Measurements from ENCODE around the gene ZNF19. TPM values are rescaled to one million over a fixed set of nuclear protein-coding genes. Genes with fewer than 3 reads are reported as not detected.

ZNF19 gene
- total RNA-seq, 2 donors from 2014 or later: 3.5 to 3.7 TPM

DNA sequence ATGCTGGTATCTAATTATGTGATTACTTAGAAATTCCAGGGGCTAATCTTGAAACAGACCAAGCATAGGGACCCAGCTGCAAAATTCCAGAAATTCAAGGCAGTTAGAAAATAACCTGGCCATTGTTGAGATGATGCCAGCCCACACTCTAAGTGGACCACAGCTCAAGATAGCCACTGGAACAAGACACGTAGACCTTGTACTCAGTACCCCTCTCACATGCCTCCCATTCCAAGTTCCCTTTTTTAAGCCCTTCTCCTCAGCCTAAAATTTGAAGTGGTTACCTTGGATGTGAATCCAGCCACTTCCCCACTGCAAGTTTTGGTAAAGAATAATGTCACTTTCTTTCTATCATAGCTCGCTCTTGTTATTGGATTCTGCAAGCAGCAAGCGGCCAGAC, 4.1 kb upstream of the ZNF19 start:
- DNase-seq: no peak
- ATAC-seq: no peak
- intact Hi-C loops (cut with DNase I): no loop called here

- ATAC-seq (no peak), DNase-seq (no peak)
- intact Hi-C loops (cut with DNase I): no loop called here
Observed at GRCh38 chr16:71492786-71493185, 3.7 kb upstream of the ZNF19 start.

GRCh38 chr16:71491054-71491453, 1.9 kb upstream of the ZNF19 start:
- ATAC-seq: no peak
- intact Hi-C loops (cut with DNase I): no loop called here
- DNase-seq: no peak

GRCh38 chr16:71490361-71490760, 1.2 kb upstream of the ZNF19 start:
- intact Hi-C loops (cut with DNase I): no loop called here
- ATAC-seq (no peak), DNase-seq (no peak)

DNA sequence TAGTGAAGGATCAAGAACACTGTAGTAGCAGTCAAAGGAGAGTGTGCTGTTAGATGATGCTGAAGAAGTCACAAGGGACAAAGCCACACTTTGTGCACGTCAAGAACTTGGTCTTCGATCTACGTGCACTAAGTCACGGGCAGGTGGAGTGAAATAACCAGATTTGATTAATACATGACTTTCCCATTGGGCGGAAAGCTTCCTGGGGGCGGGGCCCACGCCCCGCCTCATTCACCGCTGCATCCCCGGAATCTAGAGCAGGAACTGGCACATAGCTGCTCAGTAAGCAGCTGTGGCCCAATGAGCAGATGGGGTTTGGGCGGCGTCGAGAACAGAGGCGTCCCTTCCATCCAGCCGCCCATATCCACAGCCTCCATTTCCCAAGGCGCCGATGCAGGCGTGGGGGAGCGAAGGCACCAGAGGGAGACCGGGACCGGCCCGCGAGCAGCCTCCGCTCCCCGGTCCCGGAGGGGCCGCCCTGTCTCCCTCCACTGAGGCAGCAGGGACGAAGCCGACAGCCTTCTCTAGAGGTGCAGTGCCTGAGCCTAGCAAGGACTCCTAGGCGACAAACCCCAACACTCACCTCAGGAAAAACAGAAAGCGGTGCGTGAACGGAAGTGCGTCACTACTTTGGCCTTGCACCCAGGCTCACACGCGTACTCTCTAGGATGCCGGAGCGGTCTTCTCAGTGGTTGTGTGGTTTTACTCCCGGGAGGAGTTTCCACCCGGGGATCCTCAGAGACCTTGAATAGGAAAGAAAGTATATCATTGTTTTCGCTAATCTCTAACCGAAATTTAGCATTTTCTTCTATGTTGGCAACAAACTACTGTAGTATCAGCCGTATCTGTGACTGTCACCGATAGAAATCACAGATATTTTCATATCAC, 4.9 kb downstream of the ZNF19 start:
- intact Hi-C loops (cut with DNase I): loop anchor here in 1 of 2 donors (1.0 kb wide), 1 partner anchor 22 kb away; the partner anchor contains the start of gene ZNF23
- ATAC-seq (peak; percentile 97 to 99), DNase-seq (peak; percentile 90)

DNA sequence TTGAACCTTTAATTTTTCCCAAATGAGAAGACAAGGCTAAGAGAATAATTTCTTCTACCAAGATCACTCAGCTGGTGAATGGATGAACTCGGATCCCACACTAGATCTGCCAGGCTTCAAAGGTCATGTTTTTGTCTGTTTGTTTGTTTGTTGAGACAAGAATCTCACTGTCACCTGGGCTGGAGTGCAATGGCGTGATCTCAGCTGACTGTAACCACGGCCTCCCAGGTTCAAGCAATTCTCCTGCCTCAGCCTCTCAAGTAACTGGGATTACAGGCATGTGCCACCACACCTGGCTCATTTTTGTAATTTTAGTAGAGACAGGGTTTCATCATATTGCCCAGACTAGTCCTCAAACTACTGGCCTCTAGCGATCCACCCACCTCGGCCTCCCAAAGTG, 6.6 kb downstream of the ZNF19 start:
- no peak for ATAC-seq
- intact Hi-C loops (cut with DNase I): no loop called here
- no peak for DNase-seq

DNA sequence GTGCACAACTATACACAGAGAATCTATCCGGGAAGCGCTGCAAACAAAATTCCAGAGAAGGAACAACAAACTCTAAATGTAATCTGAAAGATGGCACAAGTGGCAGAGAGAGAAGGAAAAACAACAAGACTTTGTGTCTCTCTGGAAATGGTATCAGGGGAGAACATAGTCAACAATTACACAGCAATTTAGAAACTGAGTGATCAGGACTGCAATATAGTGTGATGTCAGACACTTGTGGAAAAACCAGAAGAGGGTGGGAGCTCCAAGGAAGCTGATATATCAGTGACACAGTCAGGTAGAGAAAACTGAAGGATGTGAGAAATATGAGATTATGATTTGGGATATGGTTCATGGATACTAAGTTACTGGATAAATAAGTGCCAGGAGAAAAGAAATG, 8.2 kb downstream of the ZNF19 start:
- DNase-seq (no peak), ATAC-seq (no peak)
- intact Hi-C loops (cut with DNase I): no loop called here

DNA sequence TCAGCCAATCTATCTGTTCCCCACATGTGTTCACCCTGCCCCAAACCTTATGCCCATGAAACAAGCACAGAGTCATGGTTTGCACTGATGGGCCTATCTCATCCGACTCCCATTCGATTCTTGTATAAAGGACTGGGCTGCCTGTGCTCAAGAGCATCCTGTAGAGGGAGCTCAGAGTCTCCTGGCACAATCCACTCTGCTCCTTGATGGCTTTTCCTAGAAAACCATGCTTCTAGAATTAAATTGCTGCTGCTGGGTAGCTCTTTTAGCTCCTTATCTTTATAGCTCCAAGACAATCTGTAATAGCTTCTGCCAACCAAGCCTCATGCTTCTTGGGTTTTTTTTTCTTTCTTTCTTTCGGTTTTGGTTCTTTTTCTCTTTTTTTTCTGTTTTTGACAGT, 9.7 kb downstream of the ZNF19 start:
- ATAC-seq (no peak), DNase-seq (no peak)
- intact Hi-C loops (cut with DNase I): no loop called here

DNA sequence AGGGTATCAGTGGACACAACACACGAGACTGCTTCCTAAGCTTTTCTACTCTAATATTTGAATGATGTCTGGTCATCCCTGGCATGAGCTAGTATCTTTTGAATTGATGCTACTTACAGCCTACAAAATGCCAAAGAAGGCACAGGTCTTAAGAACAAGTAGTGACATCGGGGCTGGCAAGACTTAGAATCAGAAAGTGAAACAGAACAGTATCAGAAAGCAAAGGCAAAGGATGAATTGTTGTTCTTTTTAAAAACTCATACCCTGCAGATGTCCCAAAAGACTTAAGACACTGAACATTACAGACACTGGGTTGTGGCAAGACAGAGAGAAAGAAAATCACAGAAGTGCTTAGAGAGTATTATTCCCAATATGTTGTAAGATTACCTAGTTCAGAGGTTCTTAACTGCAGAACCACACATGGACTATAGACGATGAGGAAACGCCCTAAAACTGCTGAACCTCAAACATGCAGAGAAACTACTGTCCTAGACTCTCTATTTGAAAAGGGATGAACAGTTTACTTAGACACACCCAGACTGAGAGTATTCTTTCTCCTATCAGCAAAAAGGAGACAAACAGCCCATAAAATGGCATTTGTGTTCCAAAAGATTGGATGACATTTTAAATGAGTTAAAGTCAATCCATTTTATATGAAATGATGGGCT, 12.5 kb downstream of the ZNF19 start:
- ATAC-seq (no peak), DNase-seq (no peak)
- intact Hi-C loops (cut with DNase I): no loop called here

DNA sequence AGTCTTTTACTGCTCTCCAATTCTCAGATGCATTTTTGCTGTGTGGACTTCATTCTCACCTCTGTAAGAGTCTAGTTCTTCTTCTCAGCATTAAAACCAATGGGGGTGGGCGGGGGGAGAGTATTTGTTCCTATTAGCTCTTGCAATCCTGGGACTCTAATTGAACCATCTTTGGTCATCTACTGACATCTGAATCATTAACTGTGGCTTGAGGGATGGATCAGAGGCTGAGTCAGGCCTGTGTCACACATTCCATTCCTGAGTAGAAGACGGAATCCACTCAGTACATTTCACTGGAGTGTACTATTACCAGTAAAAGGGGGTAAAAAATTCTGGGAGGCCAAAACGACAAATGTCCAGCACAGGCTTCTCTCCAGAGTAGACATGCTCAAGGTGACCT, 14.3 kb downstream of the ZNF19 start:
- intact Hi-C loops (cut with DNase I): no loop called here
- ATAC-seq (no peak), DNase-seq (no peak)

- DNase-seq (no peak), ATAC-seq (no peak)
- intact Hi-C loops (cut with DNase I): no loop called here
Observed at GRCh38 chr16:71473891-71474290, 15.2 kb downstream of the ZNF19 start.

- no peak for ATAC-seq
- intact Hi-C loops (cut with DNase I): no loop called here
- no peak for DNase-seq
Observed at GRCh38 chr16:71472931-71473330, 16.2 kb downstream of the ZNF19 start.

GRCh38 chr16:71472051-71472450, 17.1 kb downstream of the ZNF19 start:
- intact Hi-C loops (cut with DNase I): no loop called here
- DNase-seq (no peak), ATAC-seq (no peak)

DNA sequence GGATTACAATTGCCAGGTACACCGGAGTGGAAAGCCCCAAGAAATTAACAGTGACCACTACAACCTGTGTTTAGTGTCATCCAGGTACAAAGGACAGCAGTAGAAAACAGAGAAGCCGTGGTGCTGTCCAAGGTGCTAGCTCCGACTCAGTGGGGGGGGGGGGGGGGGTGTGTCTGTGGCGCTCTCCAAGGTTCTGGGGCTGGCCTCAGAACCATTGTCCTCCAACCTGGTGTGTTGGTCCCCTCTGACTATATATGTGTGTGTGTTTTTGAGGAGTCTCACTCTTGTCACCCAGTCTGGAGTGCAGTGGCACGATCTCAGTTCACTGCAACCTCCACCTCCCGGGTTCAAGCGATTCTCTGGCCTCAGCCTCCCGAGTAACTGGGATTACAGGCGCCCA, 21.3 kb downstream of the ZNF19 start:
- DNase-seq (no peak), ATAC-seq (peak; percentile 30 to 44)
- intact Hi-C loops (cut with DNase I): loop anchor here in 1 of 2 donors (10.0 kb wide), 1 partner anchor 183 kb away; the partner anchor contains the start of gene CMTR2

GRCh38 chr16:71464231-71464630, 24.9 kb downstream of the ZNF19 start:
- DNase-seq (no peak), ATAC-seq (no peak)
- intact Hi-C loops (cut with DNase I): loop anchor here in 1 of 2 donors (10.0 kb wide), 1 partner anchor 179 kb away; the partner anchor contains the start of gene CMTR2

DNA sequence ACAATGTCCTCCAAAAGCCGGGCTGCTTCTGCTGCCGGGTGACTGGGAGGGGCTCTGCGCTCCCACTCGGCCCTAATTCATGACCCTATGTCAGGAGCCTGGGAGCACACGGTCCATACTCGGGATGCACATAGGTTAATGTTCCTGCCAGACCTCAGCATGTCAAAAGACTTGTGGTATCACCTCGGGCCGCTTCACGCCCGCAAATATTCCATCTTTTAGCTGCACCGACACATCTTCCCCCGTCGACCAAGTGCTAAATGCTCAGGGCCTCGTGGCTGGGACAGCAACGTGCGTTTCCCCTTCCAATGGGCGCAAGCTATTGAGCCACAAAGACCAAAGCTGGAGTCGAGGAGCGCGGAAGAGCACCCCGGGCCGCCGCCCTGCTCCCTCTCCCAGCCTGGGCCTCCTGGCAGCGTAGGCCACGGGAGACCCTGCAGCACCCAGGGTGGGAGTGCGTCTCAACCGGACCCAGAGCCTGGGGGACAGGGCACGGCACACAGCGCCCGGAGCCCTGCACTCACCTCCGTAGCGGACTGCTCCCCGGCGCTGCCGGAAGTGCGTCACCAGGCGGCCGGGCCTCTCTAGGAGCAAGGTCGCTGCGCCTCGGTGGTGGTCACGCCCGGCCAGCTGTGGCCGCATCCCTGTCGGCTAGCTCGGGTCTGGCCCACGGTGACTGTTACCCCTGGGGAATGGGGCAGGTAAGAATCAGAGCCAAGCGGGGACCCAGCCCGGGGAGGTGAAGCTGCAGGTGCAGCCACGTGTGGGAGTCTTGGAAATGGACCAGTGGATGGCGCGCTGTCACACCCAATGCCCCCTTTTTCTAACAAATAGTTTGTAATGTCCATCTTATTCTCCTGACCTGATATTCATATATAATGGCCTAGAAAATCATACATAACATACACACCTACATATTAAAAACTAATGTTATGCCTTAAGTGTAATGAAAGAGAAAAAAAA, 27.2 kb downstream of the ZNF19 start, which contains the start of gene ZNF23:
Gene ZNF23, minus strand, starts transcription at position 562 of the 963 bp plus-strand sequence. CDS start 5,451 bp downstream, outside the sequence.
- DNase-seq (peak; percentile 90), ATAC-seq (peak; percentile 99 to 100)
- intact Hi-C loops (cut with DNase I): loop anchor here in 1 of 2 donors (1.0 to 10.0 kb wide), 2 partner anchors 22 to 177 kb away; partner anchors contain the start of gene CMTR2

DNA sequence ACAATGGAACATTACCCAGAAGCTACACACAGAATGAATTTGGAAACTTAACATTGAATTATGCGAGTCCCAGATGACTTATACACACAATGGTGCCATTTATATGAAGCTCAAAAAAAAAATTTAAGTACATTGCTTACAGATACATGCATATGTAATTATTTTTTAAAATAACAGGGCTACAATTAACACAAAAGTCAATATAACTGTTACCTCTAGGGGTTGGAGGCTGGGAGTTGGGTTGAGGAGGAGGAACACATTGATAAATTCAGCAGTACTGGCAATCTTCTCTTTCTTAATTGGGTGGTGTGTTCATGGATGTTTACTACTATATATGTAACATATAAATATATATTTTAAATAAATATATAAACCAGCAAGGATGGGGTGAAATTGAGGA, 28.2 kb downstream of the ZNF19 start:
- intact Hi-C loops (cut with DNase I): loop anchor here in 1 of 2 donors (10.0 kb wide), 1 partner anchor 176 kb away; the partner anchor contains the start of gene CMTR2
- ATAC-seq: no peak
- no peak for DNase-seq

- no peak for ATAC-seq
- intact Hi-C loops (cut with DNase I): loop anchor here in 1 of 2 donors (10.0 kb wide), 1 partner anchor 175 kb away; the partner anchor contains the start of gene CMTR2
- DNase-seq: no peak
Observed at GRCh38 chr16:71460236-71460635, 28.9 kb downstream of the ZNF19 start.

DNA sequence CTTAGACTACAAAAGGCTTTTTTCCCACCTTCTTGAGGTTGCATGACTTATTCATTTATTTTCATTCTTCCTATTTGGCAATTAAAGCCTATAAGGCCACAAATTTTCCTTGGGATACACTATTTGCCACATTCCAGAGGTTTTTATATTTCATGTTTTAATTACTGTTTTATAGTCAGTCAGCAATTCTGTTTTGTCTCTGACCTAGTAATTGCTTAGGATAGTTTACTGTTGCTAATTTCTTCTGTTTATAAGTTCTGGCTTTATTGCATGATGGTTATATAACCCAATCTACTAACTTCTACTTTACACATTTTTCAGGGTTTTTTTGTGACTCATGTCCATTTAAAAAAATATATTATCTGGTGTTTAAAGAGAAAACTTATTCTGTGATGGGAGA, 29.6 kb downstream of the ZNF19 start:
- DNase-seq: no peak
- intact Hi-C loops (cut with DNase I): no loop called here
- no peak for ATAC-seq

Data from left cardiac atrium (tissue), 4 donors.